Gastroesophageal sphincter (tissue), 4 donors: ENCODE data around the gene TENT5A. TPM values are rescaled to one million over a fixed set of nuclear protein-coding genes. Genes with fewer than 3 reads are reported as not detected.
"Not testable (repeated sequence)": the region's sequence is repeated elsewhere in the genome, so short reads cannot be mapped to it uniquely, and the experiment has no call there.

Source experiments
- ATAC-seq: fragments of 150-250 bp; one replicate; pipeline ENCODE4 v1.9.1; 2016; ENCODE audit warnings: mild to moderate bottlenecking, moderate library complexity
- H3K27ac ChIP-seq, 4 donors: fragments of 200-600 bp; sonication (generic) in 3 of 4; 1 replicate in 3 of 4; 2 replicates in 1 of 4; pipeline ENCODE4 v1.5.1; 2016 to 2019
- H3K27me3 ChIP-seq: fragments of 200-600 bp; sonication (generic); one replicate; pipeline ENCODE4 v1.5.1; 2019
- H3K36me3 ChIP-seq, 2 donors: fragments of 200-600 bp; sonication (generic); one replicate each; pipeline ENCODE4 v1.5.1; 2019; ENCODE audit warnings: control low read depth in 1 of 2
- H3K4me1 ChIP-seq, 3 donors: fragments of 200-600 bp; sonication (generic); 1 replicate in 2 of 3; 2 replicates in 1 of 3; pipeline ENCODE4 v1.5.1; 2016 to 2019; ENCODE audit warnings: control low read depth in 2 of 3
- H3K4me3 ChIP-seq, 2 donors: fragments of 200-600 bp; sonication (generic); one replicate each; pipeline ENCODE4 v1.5.1; 2019; ENCODE audit warnings: mild to moderate bottlenecking in 1 of 2, moderate library complexity in 1 of 2
- H3K9me3 ChIP-seq, 3 donors: fragments of 200-600 bp; sonication (generic); one replicate each; pipeline ENCODE4 v1.5.1; 2017 to 2019; ENCODE audit warnings: control low read depth in 2 of 3
- EP300 ChIP-seq: sonication (generic); formaldehyde crosslinking; IDR thresholded peaks from one replicate; pipeline ENCODE4 v1.6.1; 2017; ENCODE audit warnings: antibody characterized with exemption, mild to moderate bottlenecking
- POLR2A ChIP-seq, 2 donors: fragments of 450-650 bp; IDR thresholded peaks; one replicate each; pipeline ENCODE4 v1.6.1; 2017; ENCODE audit warnings: antibody characterized with exemption in 2 of 2, mild to moderate bottlenecking in 2 of 2, moderate library complexity in 1 of 2
- POLR2AphosphoS5 ChIP-seq: sonication (generic); formaldehyde crosslinking; IDR thresholded peaks from one replicate; pipeline ENCODE4 v1.6.1; 2017; ENCODE audit warnings: antibody characterized with exemption
- WGBS, 2 donors: methylation state at CpG; one replicate each; pipeline ENCODE4 v1.1.5; 2018; ENCODE audit warnings: low coverage in 1 of 2; 5-methylcytosine and 5-hydroxymethylcytosine counted together
- total RNA-seq, 4 donors: library from RNA; depleted of rRNA; stranded (reverse); fragments of >200 nt; gene quantifications; one replicate each; pipeline ENCODE4 v1.1.0, GENCODE V29; 2016
- TF ChIP-seq, protein P1 (sequence below), 4 experiments: fragments of 200-600 bp in 2 of 4; fragments of 450-650 bp in 2 of 4; sonication (generic) in 1 of 4; IDR thresholded peaks; one replicate each; pipeline ENCODE4 v1.5.1; 2017 to 2019; ENCODE audit warnings: antibody characterized with exemption in 4 of 4, mild to moderate bottlenecking in 2 of 4, moderate library complexity in 2 of 4

The TENT5A gene
- total RNA-seq, 4 donors from 2014 or later, result 8.4 to 35.8 (median 14.3) TPM

DNA sequence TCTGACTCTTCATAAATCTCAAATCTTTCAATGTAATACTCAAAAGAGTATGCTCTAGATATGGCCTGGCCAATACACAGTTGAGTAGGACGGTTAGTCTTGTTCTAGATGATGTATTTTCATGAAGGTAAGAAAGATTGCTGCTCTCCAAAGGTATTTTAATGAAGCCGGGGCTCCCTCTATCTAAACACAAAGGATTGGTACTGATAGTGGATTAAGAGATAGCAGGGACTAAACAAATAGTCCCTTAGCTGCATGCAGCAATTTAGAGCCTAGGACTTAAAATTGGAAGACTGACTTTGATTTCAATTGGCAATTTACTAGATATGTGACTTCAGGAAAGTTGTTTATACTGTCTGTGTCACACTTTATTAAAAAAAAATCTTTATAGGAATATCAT, 31.4 kb upstream of the TENT5A start:
- Histone ChIP-seq H3K27ac (no peak overlapping the region), H3K36me3 (no peaks in the 10 kb centered on the region), H3K4me1 (peaks cover 0 to 10% (median 4%) of the 10 kb centered on the region in 3 donors), H3K27me3 (no peaks in the 10 kb centered on the region), H3K4me3 (no peak overlapping the region), H3K9me3 (no peaks in the 10 kb centered on the region)
- WGBS, 2 donors, result 73% methylated on average over 2 of the region's 2 CpGs; no CpG with 5 or more reads in 1 of the 2 donors
- no peak for ATAC-seq
- TF ChIP-seq POLR2AphosphoS5 (no peak), EP300 (no peak), POLR2A (IDR thresholded peaks at IDR 0.05) (no peak)
- TF ChIP-seq, protein P1, sequence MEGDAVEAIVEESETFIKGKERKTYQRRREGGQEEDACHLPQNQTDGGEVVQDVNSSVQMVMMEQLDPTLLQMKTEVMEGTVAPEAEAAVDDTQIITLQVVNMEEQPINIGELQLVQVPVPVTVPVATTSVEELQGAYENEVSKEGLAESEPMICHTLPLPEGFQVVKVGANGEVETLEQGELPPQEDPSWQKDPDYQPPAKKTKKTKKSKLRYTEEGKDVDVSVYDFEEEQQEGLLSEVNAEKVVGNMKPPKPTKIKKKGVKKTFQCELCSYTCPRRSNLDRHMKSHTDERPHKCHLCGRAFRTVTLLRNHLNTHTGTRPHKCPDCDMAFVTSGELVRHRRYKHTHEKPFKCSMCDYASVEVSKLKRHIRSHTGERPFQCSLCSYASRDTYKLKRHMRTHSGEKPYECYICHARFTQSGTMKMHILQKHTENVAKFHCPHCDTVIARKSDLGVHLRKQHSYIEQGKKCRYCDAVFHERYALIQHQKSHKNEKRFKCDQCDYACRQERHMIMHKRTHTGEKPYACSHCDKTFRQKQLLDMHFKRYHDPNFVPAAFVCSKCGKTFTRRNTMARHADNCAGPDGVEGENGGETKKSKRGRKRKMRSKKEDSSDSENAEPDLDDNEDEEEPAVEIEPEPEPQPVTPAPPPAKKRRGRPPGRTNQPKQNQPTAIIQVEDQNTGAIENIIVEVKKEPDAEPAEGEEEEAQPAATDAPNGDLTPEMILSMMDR (IDR thresholded peaks at IDR 0.05), result no peak

- no peak for ATAC-seq
- H3K36me3 ChIP-seq, result no peaks in the 10 kb centered on the region
- H3K9me3 ChIP-seq, result no peaks in the 10 kb centered on the region
- H3K27ac ChIP-seq, result no peak overlapping the region
- 88 to 97% methylated on average over 2 of the region's 2 CpGs for WGBS, 2 donors
- H3K4me1 ChIP-seq, result no peaks in the 10 kb centered on the region
- no peak overlapping the region for H3K4me3 ChIP-seq
- TF ChIP-seq POLR2AphosphoS5 (no peak), POLR2A (IDR thresholded peaks at IDR 0.05) (no peak), EP300 (no peak)
- TF ChIP-seq, protein P1 (IDR thresholded peaks at IDR 0.05), result no peak
- no peaks in the 10 kb centered on the region for H3K27me3 ChIP-seq
Measured at GRCh38 chr6:81781624-81782023, 29.1 kb upstream of the TENT5A start.

- Histone ChIP-seq H3K27me3 (no peaks in the 10 kb centered on the region), H3K9me3 (no peaks in the 10 kb centered on the region), H3K27ac (no peak overlapping the region), H3K4me1 (no peaks in the 10 kb centered on the region), H3K36me3 (no peaks in the 10 kb centered on the region), H3K4me3 (no peak overlapping the region)
- TF ChIP-seq, protein P1 (IDR thresholded peaks at IDR 0.05), result no peak
- TF ChIP-seq POLR2A (IDR thresholded peaks at IDR 0.05) (no peak), POLR2AphosphoS5 (no peak), EP300 (no peak)
- WGBS, 2 donors, result 75 to 85% methylated on average over 2 of the region's 2 CpGs
- no peak for ATAC-seq
Measured at GRCh38 chr6:81777586-81778268, 25.2 kb upstream of the TENT5A start.

DNA sequence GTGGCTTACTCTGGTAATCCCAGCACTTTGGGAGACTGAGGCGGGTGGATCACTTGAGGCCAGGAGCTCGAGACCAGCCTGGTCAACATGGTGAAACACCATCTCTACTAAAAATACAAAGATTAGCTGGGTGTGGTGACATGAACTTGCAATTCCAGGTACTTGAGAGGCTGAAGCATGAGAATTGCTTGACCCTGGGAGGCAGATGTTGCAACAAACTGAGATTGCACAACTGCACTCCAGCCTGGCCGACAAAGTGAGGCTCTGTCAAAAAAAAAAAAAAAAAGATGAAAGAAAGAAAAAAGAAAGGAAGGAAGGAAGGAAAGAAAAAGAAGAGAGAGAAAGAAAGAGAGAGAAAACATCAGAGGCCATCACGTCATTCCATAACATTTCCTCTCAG, 23.7 kb upstream of the TENT5A start:
- ATAC-seq, H3K9me3 ChIP-seq, H3K36me3 ChIP-seq, H3K27me3 ChIP-seq, H3K27ac ChIP-seq, H3K4me1 ChIP-seq, H3K4me3 ChIP-seq: not testable (repeated sequence)
- 80 to 83% methylated on average over 1 to 2 of the region's 4 CpGs for WGBS, 2 donors

DNA sequence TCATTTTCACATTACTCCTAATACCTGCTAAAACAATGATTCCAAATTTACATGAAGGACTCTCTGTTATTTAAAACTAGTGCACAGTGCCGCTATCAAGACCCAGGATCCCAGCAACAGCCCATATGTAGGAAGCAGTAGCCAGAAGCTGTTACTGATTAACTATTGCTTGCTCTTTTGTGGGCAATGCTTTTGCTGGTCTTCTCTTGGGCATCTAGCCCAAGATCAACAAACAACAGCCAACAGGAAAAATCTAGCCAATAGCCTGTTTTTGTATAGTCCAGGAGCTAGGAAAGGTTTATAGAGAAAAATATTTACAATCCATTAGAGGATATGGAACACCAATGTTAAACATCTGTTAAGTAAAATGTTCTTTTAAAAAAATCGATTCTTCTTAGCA, 22.1 kb upstream of the TENT5A start:
- H3K9me3 ChIP-seq, result no peaks in the 10 kb centered on the region
- no peak for ATAC-seq
- no peak overlapping the region for H3K4me3 ChIP-seq
- no peaks in the 10 kb centered on the region for H3K4me1 ChIP-seq
- TF ChIP-seq, protein P1 (IDR thresholded peaks at IDR 0.05), result no peak
- TF ChIP-seq EP300, result no peak
- WGBS, 2 donors, result 80% methylated on average over 1 to 2 of the region's 2 CpGs
- H3K36me3 ChIP-seq, result no peaks in the 10 kb centered on the region
- H3K27ac ChIP-seq, result no peak overlapping the region
- no peaks in the 10 kb centered on the region for H3K27me3 ChIP-seq
